Stimulated activated CD8-positive, alpha-beta memory T cell treated with anti-CD3 and anti-CD28 coated beads, Interleukin-15, amount 100 ng/mL, for 24 hours (primary cell): ENCODE results near the gene CDH23.

Experiments
- DNase-seq: peaks from one replicate; pipeline ENCODE4 v3.0.0-alpha.2; 2020; ENCODE audit warnings: low read depth

The CDH23 gene

GRCh38 chr10:71605263-71605962 is 208.7 kb downstream of the CDH23 start:
- no peak for DNase-seq

- no peak for DNase-seq
Observed at GRCh38 chr10:71606257-71607081, 209.7 kb downstream of the CDH23 start.

- DNase-seq, result no peak
Observed at GRCh38 chr10:71607082-71607443, 210.3 kb downstream of the CDH23 start.

- peak; percentile 40 for DNase-seq
Observed at GRCh38 chr10:71608819-71609768, 212.4 kb downstream of the CDH23 start.

- no peak for DNase-seq
Observed at GRCh38 chr10:71610651-71611050, 213.9 kb downstream of the CDH23 start.

GRCh38 chr10:71611131-71611530 is 214.4 kb downstream of the CDH23 start:
- DNase-seq, result no peak

GRCh38 chr10:71611709-71612422 is 215.1 kb downstream of the CDH23 start:
- no peak for DNase-seq

GRCh38 chr10:71613261-71613777 is 216.6 kb downstream of the CDH23 start:
- DNase-seq, result no peak

- DNase-seq, result no peak
Observed at GRCh38 chr10:71613877-71614276, 217.2 kb downstream of the CDH23 start.

GRCh38 chr10:71614946-71615345 is 218.2 kb downstream of the CDH23 start:
- no peak for DNase-seq

GRCh38 chr10:71615538-71616329 is 219.0 kb downstream of the CDH23 start:
- no peak for DNase-seq

GRCh38 chr10:71616817-71617654 is 220.3 kb downstream of the CDH23 start:
- no peak for DNase-seq

GRCh38 chr10:71618176-71618575 is 221.5 kb downstream of the CDH23 start:
- DNase-seq, result no peak

GRCh38 chr10:71618598-71618997 is 221.9 kb downstream of the CDH23 start:
- no peak for DNase-seq

- DNase-seq, result no peak
Observed at GRCh38 chr10:71620642-71621041, 223.9 kb downstream of the CDH23 start.

GRCh38 chr10:71621231-71622153 is 224.8 kb downstream of the CDH23 start:
- DNase-seq, result no peak

GRCh38 chr10:71622154-71622526 is 225.4 kb downstream of the CDH23 start:
- no peak for DNase-seq

- DNase-seq, result no peak
Observed at GRCh38 chr10:71622616-71623015, 225.9 kb downstream of the CDH23 start.
